Endodermal cell (in vitro differentiated cells): ENCODE results near the gene ATP1A2. TPM values are rescaled to one million over a fixed set of nuclear protein-coding genes. Genes with fewer than 3 reads are reported as not detected.

ENCODE experiments used
- DNase-seq: peaks from one replicate; pipeline ENCODE4 v3.0.0-alpha.2; 2017
- H3K27ac ChIP-seq: 2 replicates; pipeline ENCODE4 v1.5.1; 2013; ENCODE audit warnings: mild to moderate bottlenecking, low read depth, low read length, moderate library complexity
- H3K27me3 ChIP-seq: 2 replicates; pipeline ENCODE4 v1.6.1; 2013; ENCODE audit warnings: mild to moderate bottlenecking, low read length, moderate library complexity; ENCODE audit not compliant: insufficient read depth, control insufficient read depth, poor library complexity, severe bottlenecking
- H3K36me3 ChIP-seq: 2 replicates; pipeline ENCODE4 v1.7.0; 2013; ENCODE audit warnings: mild to moderate bottlenecking, low read length, moderate library complexity; ENCODE audit not compliant: control insufficient read depth, insufficient read depth
- H3K4me1 ChIP-seq: one replicate; pipeline ENCODE4 v1.7.0; 2013; ENCODE audit warnings: low read length; ENCODE audit not compliant: control insufficient read depth, insufficient read depth
- H3K4me3 ChIP-seq: 2 replicates; pipeline ENCODE4 v1.5.1; 2013; ENCODE audit warnings: mild to moderate bottlenecking, low read length, moderate library complexity
- H3K9ac ChIP-seq: 2 replicates; pipeline ENCODE4 v1.6.1; 2013; ENCODE audit warnings: mild to moderate bottlenecking, low read length, moderate library complexity; ENCODE audit not compliant: poor library complexity, severe bottlenecking; ENCODE audit errors: extremely low read depth
- H3K9me3 ChIP-seq: 2 replicates; pipeline ENCODE4 v1.6.1; 2013; ENCODE audit warnings: mild to moderate bottlenecking, low read length, moderate library complexity; ENCODE audit not compliant: control insufficient read depth
- H3K27ac Mint-ChIP-seq: 2 replicates; pipeline ENCODE4 v1.8.0; 2020; ENCODE audit warnings: mixed read lengths
- H3K27me3 Mint-ChIP-seq: 2 replicates; pipeline ENCODE4 v1.8.0; 2021; ENCODE audit warnings: mild to moderate bottlenecking, mixed read lengths; ENCODE audit not compliant: insufficient read depth
- H3K36me3 Mint-ChIP-seq: 2 replicates; pipeline ENCODE4 v1.8.0; 2020; ENCODE audit warnings: low read depth, mixed read lengths
- H3K4me1 Mint-ChIP-seq: 2 replicates; pipeline ENCODE4 v1.8.0; 2020; ENCODE audit warnings: mixed read lengths
- H3K4me3 Mint-ChIP-seq: 2 replicates; pipeline ENCODE4 v1.8.0; 2020; ENCODE audit warnings: mild to moderate bottlenecking, moderate library complexity, mixed read lengths
- H3K9me3 Mint-ChIP-seq: 2 replicates; pipeline ENCODE4 v1.8.0; 2020; ENCODE audit warnings: mild to moderate bottlenecking, mixed read lengths
- WGBS, 2 experiments: methylation state at CpG; one replicate each; pipeline versions ENCODE4 v1.1.5 to v1.1.7; 2013; ENCODE audit warnings: missing lambda C conversion rate in 2 of 2, mixed read lengths in 1 of 2; ENCODE audit not compliant: insufficient coverage in 1 of 2, insufficient read length in 1 of 2; 5-methylcytosine and 5-hydroxymethylcytosine counted together
- total RNA-seq, 2 donors: library from RNA; stranded (reverse); fragmentation: NEBNext Ultra II Directional in 1 of 2; extraction: Animal tissue kit (Norgen Biotek cat#: 25700) in 1 of 2; gene quantifications; 2 replicates in 1 of 2; 3 replicates in 1 of 2; pipeline ENCODE4 v1.2.1, GENCODE V29; 2021
- TF ChIP-seq, protein P1 (sequence below): fragments of 200-600 bp; sonication (generic); conservative IDR thresholded peaks from 2 replicates; pipeline ENCODE4 v1.5.0; 2021; ENCODE audit warnings: antibody characterized with exemption, mild to moderate bottlenecking

Gene ATP1A2
- total RNA-seq, 2 donors from 2014 or later, result 3.0 to 3.2 TPM

DNA sequence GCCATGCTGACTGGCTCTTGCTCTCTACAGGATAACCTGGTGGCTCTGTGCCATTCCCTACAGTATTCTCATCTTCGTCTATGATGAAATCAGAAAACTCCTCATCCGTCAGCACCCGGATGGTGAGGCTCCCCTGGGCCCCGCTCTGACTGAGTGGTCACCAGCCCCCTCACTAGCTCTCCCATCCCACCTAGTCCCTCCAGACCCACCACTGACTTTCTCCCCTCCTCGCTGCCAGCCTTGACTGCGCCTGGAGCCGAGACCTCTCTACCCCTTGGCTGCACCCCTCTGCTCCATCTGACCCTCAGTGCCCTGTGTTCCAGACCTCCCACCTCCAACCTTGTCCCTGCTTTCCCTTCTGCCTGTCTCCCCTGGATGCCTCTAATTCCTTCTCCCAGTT lies 70.7 kb downstream of the ATP1A2 start:
- Histone ChIP-seq H3K36me3 (no peaks in the 10 kb centered on the region), H3K4me1 (no peaks in the 10 kb centered on the region), H3K9me3 (no peaks in the 10 kb centered on the region), H3K27me3 (no peaks in the 10 kb centered on the region), H3K27ac (peak overlapping the region; percentile 1), H3K9ac (no peak overlapping the region), H3K4me3 (no peak overlapping the region)
- Mint-ChIP-seq H3K4me3 (no peak overlapping the region), H3K27ac (no peak overlapping the region), H3K27me3 (peaks cover 3% of the 10 kb centered on the region), H3K36me3 (no peaks in the 10 kb centered on the region), H3K9me3 (no peaks in the 10 kb centered on the region), H3K4me1 (peaks cover 7% of the 10 kb centered on the region)
- 94% methylated on average over 7 of the region's 7 CpGs for WGBS, 2 experiments
- DNase-seq, result no peak
- TF ChIP-seq, protein P1, sequence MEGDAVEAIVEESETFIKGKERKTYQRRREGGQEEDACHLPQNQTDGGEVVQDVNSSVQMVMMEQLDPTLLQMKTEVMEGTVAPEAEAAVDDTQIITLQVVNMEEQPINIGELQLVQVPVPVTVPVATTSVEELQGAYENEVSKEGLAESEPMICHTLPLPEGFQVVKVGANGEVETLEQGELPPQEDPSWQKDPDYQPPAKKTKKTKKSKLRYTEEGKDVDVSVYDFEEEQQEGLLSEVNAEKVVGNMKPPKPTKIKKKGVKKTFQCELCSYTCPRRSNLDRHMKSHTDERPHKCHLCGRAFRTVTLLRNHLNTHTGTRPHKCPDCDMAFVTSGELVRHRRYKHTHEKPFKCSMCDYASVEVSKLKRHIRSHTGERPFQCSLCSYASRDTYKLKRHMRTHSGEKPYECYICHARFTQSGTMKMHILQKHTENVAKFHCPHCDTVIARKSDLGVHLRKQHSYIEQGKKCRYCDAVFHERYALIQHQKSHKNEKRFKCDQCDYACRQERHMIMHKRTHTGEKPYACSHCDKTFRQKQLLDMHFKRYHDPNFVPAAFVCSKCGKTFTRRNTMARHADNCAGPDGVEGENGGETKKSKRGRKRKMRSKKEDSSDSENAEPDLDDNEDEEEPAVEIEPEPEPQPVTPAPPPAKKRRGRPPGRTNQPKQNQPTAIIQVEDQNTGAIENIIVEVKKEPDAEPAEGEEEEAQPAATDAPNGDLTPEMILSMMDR, result no peak

DNA sequence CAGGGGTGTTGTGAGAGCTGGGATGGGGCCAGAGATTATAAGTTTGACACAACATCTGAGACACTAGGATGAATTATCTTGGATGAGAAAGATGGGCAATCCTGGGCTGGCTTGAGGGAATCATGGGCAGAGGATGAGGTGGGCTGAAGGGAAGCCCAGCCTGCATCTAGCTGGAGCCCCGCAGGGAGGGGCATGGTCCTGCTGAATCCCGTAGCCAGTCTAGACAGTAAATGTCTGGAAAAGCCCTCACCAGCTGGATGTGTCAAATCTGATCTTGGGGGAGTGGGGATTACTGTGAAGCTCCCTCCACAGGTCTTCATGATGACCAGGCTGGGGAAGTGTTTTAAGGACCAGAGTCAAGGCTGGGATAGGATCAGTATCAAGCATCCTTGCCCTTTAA lies 71.2 kb downstream of the ATP1A2 start:
- Mint-ChIP-seq H3K4me3 (no peak overlapping the region), H3K27me3 (peaks cover 3% of the 10 kb centered on the region), H3K4me1 (peaks cover 7% of the 10 kb centered on the region), H3K9me3 (no peaks in the 10 kb centered on the region), H3K27ac (no peak overlapping the region), H3K36me3 (no peaks in the 10 kb centered on the region)
- WGBS, 2 experiments, result 86 to 100% methylated on average over 1 to 2 of the region's 2 CpGs
- no peak for DNase-seq
- TF ChIP-seq, protein P1, result no peak
- H3K4me3 ChIP-seq, result no peak overlapping the region
- H3K4me1 ChIP-seq, result no peaks in the 10 kb centered on the region
- no peaks in the 10 kb centered on the region for H3K36me3 ChIP-seq
- H3K9ac ChIP-seq, result no peak overlapping the region
- H3K9me3 ChIP-seq, result no peaks in the 10 kb centered on the region
- peak overlapping the region; percentile 1 for H3K27ac ChIP-seq
- H3K27me3 ChIP-seq, result no peaks in the 10 kb centered on the region

- 88 to 100% methylated on average over 2 to 7 of the region's 7 CpGs for WGBS, 2 experiments
- H3K9me3 ChIP-seq, result no peaks in the 10 kb centered on the region
- H3K27ac Mint-ChIP-seq, result no peak overlapping the region
- no peak for DNase-seq
- H3K27me3 Mint-ChIP-seq, result peaks cover 1% of the 10 kb centered on the region
- H3K9ac ChIP-seq, result no peak overlapping the region
- TF ChIP-seq, protein P1, result no peak
- no peaks in the 10 kb centered on the region for H3K4me1 ChIP-seq
- no peaks in the 10 kb centered on the region for H3K36me3 Mint-ChIP-seq
- no peaks in the 10 kb centered on the region for H3K9me3 Mint-ChIP-seq
- peaks cover 7% of the 10 kb centered on the region for H3K4me1 Mint-ChIP-seq
- no peaks in the 10 kb centered on the region for H3K36me3 ChIP-seq
- H3K4me3 Mint-ChIP-seq, result no peak overlapping the region
- no peak overlapping the region for H3K4me3 ChIP-seq
- H3K27ac ChIP-seq, result no peak overlapping the region
- no peaks in the 10 kb centered on the region for H3K27me3 ChIP-seq
Measured at GRCh38 chr1:160187407-160187806, 71.8 kb downstream of the ATP1A2 start.
